WTC11 (cell line): ENCODE measurements around the gene RPUSD3. TPM values are rescaled to one million over a fixed set of nuclear protein-coding genes. Genes with fewer than 3 reads are reported as not detected.

Experiments used
- ATAC-seq: fragments of 200-7000 bp; cut with Tn5 transposase; 2 replicates; pipeline ENCODE4 v1.10.0; 2021; ENCODE audit warnings: mild to moderate bottlenecking, moderate library complexity
- CTCF ChIA-PET: fragments of 300-600 bp; sonication (Branson Sonifier 250); formaldehyde crosslinking; loops from one replicate; lab custom pipeline; 2021; ENCODE audit warnings: antibody characterized with exemption; lab: Charles Lee
- POLR2A ChIA-PET: fragments of 350-600 bp; sonication (Branson Sonifier 250); formaldehyde crosslinking; loops from one replicate; lab custom pipeline; 2021; ENCODE audit warnings: antibody characterized with exemption; lab: Charles Lee
- DNase-seq: peaks from one replicate; pipeline ENCODE4 v3.0.0; 2021; ENCODE audit warnings: low spot score
- H3K27ac Mint-ChIP-seq: 2 replicates; pipeline ENCODE4 v1.8.0; 2021; ENCODE audit warnings: mixed read lengths
- H3K27me3 Mint-ChIP-seq: 2 replicates; pipeline ENCODE4 v1.8.0; 2021; ENCODE audit warnings: low read depth, mild to moderate bottlenecking, moderate library complexity, mixed read lengths
- H3K36me3 Mint-ChIP-seq: 2 replicates; pipeline ENCODE4 v1.8.0; 2021; ENCODE audit warnings: mixed read lengths
- H3K4me1 Mint-ChIP-seq: 2 replicates; pipeline ENCODE4 v1.8.0; 2022; ENCODE audit warnings: mixed read lengths
- H3K4me3 Mint-ChIP-seq: 2 replicates; pipeline ENCODE4 v1.8.0; 2021; ENCODE audit warnings: mild to moderate bottlenecking, moderate library complexity, mixed read lengths
- H3K9me3 Mint-ChIP-seq: 2 replicates; pipeline ENCODE4 v1.8.0; 2021; ENCODE audit warnings: mixed read lengths
- CBFB ChIP-seq: sonication (generic); formaldehyde crosslinking; IDR thresholded peaks from 2 replicates; pipeline ENCODE4 v1.8.1; 2022; ENCODE audit warnings: mild to moderate bottlenecking, low read depth, missing genetic modification reagents
- CREM ChIP-seq: sonication (generic); formaldehyde crosslinking; IDR thresholded peaks from 2 replicates; pipeline ENCODE4 v1.8.1; 2022; ENCODE audit warnings: mild to moderate bottlenecking, missing genetic modification reagents, moderate library complexity
- ETV6 ChIP-seq: sonication (generic); formaldehyde crosslinking; IDR thresholded peaks from 2 replicates; pipeline ENCODE4 v1.8.1; 2022; ENCODE audit warnings: mild to moderate bottlenecking, missing genetic modification reagents
- FOXJ3 ChIP-seq: sonication (generic); formaldehyde crosslinking; IDR thresholded peaks from 2 replicates; pipeline ENCODE4 v1.9.0; 2021; ENCODE audit warnings: missing genetic modification reagents, mild to moderate bottlenecking, borderline replicate concordance
- GABPB1 ChIP-seq: sonication (generic); formaldehyde crosslinking; IDR thresholded peaks from 2 replicates; pipeline ENCODE4 v1.8.1; 2023; ENCODE audit warnings: mild to moderate bottlenecking, missing genetic modification reagents
- JUN ChIP-seq: sonication (generic); formaldehyde crosslinking; IDR thresholded peaks from 2 replicates; pipeline ENCODE4 v1.8.0; 2023; ENCODE audit warnings: mild to moderate bottlenecking, missing genetic modification reagents
- MXD4 ChIP-seq: fragments of 250-450 bp; sonication (Bioruptor Pico); IDR thresholded peaks from 2 replicates; pipeline ENCODE4 v1.8.0; 2021; ENCODE audit warnings: mild to moderate bottlenecking, moderate library complexity, borderline replicate concordance
- NFATC4 ChIP-seq: fragments of 250-450 bp; sonication (Bioruptor Pico); IDR thresholded peaks from 2 replicates; pipeline ENCODE4 v1.9.0; 2021; ENCODE audit warnings: mild to moderate bottlenecking
- RELA ChIP-seq: sonication (generic); formaldehyde crosslinking; IDR thresholded peaks from 2 replicates; pipeline ENCODE4 v1.8.1; 2022; ENCODE audit warnings: missing genetic modification reagents, mild to moderate bottlenecking, borderline replicate concordance
- SMAD4 ChIP-seq: sonication (generic); formaldehyde crosslinking; IDR thresholded peaks from 2 replicates; pipeline ENCODE4 v1.8.0; 2022; ENCODE audit warnings: mild to moderate bottlenecking, missing genetic modification reagents
- TEAD4 ChIP-seq: sonication (generic); formaldehyde crosslinking; IDR thresholded peaks from 2 replicates; pipeline ENCODE4 v1.8.0; 2022; ENCODE audit warnings: mild to moderate bottlenecking, missing genetic modification reagents
- ZNF219 ChIP-seq: sonication (generic); formaldehyde crosslinking; IDR thresholded peaks from 2 replicates; pipeline ENCODE4 v1.8.0; 2023; ENCODE audit warnings: missing genetic modification reagents, mild to moderate bottlenecking, borderline replicate concordance
- ZNF232 ChIP-seq: sonication (generic); formaldehyde crosslinking; IDR thresholded peaks from 2 replicates; pipeline ENCODE4 v1.8.0; 2022; ENCODE audit warnings: mild to moderate bottlenecking, missing genetic modification reagents
- ZNF396 ChIP-seq: fragments of 250-450 bp; sonication (Bioruptor Pico); IDR thresholded peaks from 2 replicates; pipeline ENCODE4 v1.8.0; 2021; ENCODE audit warnings: mild to moderate bottlenecking, moderate library complexity, borderline replicate concordance
- total RNA-seq: library from RNA; stranded (reverse); gene quantifications from 3 replicates; pipeline ENCODE4 v1.2.3, GENCODE V29; 2021
- TF ChIP-seq, protein P1 (sequence below): fragments of 250-450 bp; sonication (Bioruptor Pico); IDR thresholded peaks from 2 replicates; pipeline ENCODE4 v1.8.0; 2021; ENCODE audit warnings: mild to moderate bottlenecking
- TF ChIP-seq, protein P2 (sequence below): sonication (generic); formaldehyde crosslinking; conservative IDR thresholded peaks from 2 replicates; pipeline ENCODE4 v1.8.1; 2022; ENCODE audit warnings: mild to moderate bottlenecking, missing genetic modification reagents
- TF ChIP-seq, protein P3 (sequence below): fragments of 250-450 bp; sonication (Bioruptor Pico); IDR thresholded peaks from 2 replicates; pipeline ENCODE4 v1.9.0; 2021; ENCODE audit warnings: mild to moderate bottlenecking, borderline replicate concordance
- TF ChIP-seq, protein P4 (sequence below): sonication (generic); formaldehyde crosslinking; IDR thresholded peaks from 2 replicates; pipeline ENCODE4 v1.8.1; 2022; ENCODE audit warnings: low read depth, missing genetic modification reagents, borderline replicate concordance
- TF ChIP-seq, protein P5 (sequence below): sonication (generic); formaldehyde crosslinking; conservative IDR thresholded peaks from 2 replicates; pipeline ENCODE4 v1.8.1; 2023; ENCODE audit warnings: mild to moderate bottlenecking, low read depth, missing genetic modification reagents, moderate library complexity
- TF ChIP-seq, protein P6 (sequence below): fragments of 250-450 bp; sonication (Bioruptor Pico); conservative IDR thresholded peaks from 2 replicates; pipeline ENCODE4 v1.9.0; 2021; ENCODE audit warnings: mild to moderate bottlenecking

RPUSD3 gene
- total RNA-seq, 1 experiment from 2014 or later: 95.5 TPM

DNA sequence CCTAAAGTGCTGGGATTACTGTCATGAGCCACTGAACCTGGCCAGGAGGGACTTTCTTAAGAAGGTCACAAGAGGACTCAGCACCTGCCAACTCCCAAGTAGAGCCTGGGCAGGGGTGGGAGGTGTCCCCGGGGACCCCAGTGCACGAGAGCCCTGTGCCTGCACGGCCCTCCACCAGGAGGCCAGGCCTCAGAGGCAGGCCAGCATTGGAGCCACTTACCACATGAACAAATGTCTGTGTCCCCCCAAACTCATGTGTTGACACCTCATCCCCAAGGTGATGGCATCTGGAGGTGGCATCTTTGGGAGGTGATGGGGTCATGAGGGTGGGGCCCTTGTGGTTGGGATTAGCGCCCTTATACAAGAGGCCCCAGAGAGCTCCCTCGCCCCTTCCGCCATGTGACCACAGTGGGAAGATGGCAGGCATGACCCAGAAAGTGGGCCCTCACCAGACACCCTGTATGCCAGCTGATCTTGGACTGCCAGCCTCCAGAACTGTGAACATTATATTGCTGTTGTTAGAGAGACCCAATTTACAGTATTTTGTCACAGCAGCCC is 3.2 kb upstream of the RPUSD3 start:
- H3K27me3 Mint-ChIP-seq: no peaks in the 10 kb centered on the region
- POLR2A ChIA-PET: no interaction called here
- no peak overlapping the region for H3K4me3 Mint-ChIP-seq
- DNase-seq: no peak
- CTCF ChIA-PET: interaction anchor here (0.8 to 1.3 kb wide), 2 partner anchors 11 to 86 kb away, joined by 3 to 4 read pairs; no protein-coding TSS in a partner anchor
- H3K27ac Mint-ChIP-seq: no peak overlapping the region
- ATAC-seq: no peak
- TF ChIP-seq ZNF219 (no peak), FOXJ3 (CRISPR knock-in tag) (no peak), JUN (CRISPR knock-in tag) (no peak), CBFB (CRISPR knock-in tag) (no peak), CREM (CRISPR knock-in tag) (no peak), ETV6 (no peak)
- TF ChIP-seq, protein P1, sequence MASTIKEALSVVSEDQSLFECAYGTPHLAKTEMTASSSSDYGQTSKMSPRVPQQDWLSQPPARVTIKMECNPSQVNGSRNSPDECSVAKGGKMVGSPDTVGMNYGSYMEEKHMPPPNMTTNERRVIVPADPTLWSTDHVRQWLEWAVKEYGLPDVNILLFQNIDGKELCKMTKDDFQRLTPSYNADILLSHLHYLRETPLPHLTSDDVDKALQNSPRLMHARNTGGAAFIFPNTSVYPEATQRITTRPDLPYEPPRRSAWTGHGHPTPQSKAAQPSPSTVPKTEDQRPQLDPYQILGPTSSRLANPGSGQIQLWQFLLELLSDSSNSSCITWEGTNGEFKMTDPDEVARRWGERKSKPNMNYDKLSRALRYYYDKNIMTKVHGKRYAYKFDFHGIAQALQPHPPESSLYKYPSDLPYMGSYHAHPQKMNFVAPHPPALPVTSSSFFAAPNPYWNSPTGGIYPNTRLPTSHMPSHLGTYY (CRISPR knock-in tag): no peak
- TF ChIP-seq, protein P2, sequence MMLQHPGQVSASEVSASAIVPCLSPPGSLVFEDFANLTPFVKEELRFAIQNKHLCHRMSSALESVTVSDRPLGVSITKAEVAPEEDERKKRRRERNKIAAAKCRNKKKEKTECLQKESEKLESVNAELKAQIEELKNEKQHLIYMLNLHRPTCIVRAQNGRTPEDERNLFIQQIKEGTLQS (CRISPR knock-in tag): no peak
- peaks cover 6% of the 10 kb centered on the region for H3K36me3 Mint-ChIP-seq
- no peaks in the 10 kb centered on the region for H3K9me3 Mint-ChIP-seq
- peaks cover 9% of the 10 kb centered on the region for H3K4me1 Mint-ChIP-seq

DNA sequence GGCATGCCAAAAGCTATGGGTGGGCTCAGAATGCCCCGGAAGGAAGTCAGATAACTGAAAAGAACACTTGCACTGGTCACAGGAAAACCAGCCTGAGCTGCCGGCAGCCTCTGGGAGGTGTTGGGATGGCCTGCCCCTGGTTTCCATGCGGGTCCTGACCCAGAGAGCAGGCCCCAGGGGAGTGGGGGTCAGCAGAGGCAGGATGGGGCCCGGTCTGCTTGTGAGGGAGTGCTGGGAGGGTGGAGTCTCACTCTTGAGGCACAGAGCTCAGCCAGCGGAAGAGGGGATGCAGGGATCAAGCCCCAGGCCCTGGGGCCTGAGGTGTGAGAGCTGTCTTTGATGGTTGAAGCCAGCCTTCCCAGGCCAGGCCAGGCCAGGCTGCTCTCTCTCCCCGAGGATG is 2.4 kb upstream of the RPUSD3 start:
- no peaks in the 10 kb centered on the region for H3K27me3 Mint-ChIP-seq
- ChIA-PET CTCF (interaction anchor here (0.8 to 1.3 kb wide), 2 partner anchors 12 to 86 kb away, joined by 3 to 4 read pairs; no protein-coding TSS in a partner anchor), POLR2A (no interaction called here)
- H3K36me3 Mint-ChIP-seq: peaks cover 13% of the 10 kb centered on the region
- peaks cover 9% of the 10 kb centered on the region for H3K4me1 Mint-ChIP-seq
- DNase-seq: no peak
- H3K9me3 Mint-ChIP-seq: no peaks in the 10 kb centered on the region
- ATAC-seq: no peak
- no peak overlapping the region for H3K27ac Mint-ChIP-seq
- no peak overlapping the region for H3K4me3 Mint-ChIP-seq
- no peak for TF ChIP-seq SMAD4 (CRISPR knock-in tag)
- TF ChIP-seq GABPB1 (CRISPR knock-in tag): no peak
- TF ChIP-seq, protein P3, sequence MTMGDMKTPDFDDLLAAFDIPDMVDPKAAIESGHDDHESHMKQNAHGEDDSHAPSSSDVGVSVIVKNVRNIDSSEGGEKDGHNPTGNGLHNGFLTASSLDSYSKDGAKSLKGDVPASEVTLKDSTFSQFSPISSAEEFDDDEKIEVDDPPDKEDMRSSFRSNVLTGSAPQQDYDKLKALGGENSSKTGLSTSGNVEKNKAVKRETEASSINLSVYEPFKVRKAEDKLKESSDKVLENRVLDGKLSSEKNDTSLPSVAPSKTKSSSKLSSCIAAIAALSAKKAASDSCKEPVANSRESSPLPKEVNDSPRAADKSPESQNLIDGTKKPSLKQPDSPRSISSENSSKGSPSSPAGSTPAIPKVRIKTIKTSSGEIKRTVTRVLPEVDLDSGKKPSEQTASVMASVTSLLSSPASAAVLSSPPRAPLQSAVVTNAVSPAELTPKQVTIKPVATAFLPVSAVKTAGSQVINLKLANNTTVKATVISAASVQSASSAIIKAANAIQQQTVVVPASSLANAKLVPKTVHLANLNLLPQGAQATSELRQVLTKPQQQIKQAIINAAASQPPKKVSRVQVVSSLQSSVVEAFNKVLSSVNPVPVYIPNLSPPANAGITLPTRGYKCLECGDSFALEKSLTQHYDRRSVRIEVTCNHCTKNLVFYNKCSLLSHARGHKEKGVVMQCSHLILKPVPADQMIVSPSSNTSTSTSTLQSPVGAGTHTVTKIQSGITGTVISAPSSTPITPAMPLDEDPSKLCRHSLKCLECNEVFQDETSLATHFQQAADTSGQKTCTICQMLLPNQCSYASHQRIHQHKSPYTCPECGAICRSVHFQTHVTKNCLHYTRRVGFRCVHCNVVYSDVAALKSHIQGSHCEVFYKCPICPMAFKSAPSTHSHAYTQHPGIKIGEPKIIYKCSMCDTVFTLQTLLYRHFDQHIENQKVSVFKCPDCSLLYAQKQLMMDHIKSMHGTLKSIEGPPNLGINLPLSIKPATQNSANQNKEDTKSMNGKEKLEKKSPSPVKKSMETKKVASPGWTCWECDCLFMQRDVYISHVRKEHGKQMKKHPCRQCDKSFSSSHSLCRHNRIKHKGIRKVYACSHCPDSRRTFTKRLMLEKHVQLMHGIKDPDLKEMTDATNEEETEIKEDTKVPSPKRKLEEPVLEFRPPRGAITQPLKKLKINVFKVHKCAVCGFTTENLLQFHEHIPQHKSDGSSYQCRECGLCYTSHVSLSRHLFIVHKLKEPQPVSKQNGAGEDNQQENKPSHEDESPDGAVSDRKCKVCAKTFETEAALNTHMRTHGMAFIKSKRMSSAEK (CRISPR knock-in tag): no peak
- TF ChIP-seq, protein P4, sequence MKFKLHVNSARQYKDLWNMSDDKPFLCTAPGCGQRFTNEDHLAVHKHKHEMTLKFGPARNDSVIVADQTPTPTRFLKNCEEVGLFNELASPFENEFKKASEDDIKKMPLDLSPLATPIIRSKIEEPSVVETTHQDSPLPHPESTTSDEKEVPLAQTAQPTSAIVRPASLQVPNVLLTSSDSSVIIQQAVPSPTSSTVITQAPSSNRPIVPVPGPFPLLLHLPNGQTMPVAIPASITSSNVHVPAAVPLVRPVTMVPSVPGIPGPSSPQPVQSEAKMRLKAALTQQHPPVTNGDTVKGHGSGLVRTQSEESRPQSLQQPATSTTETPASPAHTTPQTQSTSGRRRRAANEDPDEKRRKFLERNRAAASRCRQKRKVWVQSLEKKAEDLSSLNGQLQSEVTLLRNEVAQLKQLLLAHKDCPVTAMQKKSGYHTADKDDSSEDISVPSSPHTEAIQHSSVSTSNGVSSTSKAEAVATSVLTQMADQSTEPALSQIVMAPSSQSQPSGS: no peak

DNA sequence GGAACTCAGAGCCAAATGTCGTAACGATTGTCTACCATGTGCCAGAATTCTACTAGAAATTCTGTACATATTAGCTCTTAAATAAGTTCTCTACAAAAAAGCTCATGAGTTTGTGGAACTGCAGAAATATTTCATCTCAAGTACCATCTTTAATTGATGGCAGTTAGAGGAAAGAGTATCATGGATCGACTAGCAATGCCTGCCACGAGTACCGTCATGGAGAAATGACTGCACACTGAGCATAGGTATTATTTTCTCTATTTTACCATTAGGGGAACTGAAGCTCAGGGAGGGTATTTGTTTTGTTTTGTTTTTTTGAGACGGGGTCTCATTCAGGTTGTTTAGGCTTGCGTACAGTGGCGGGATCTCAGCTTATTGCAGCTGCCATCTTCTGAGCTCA is 2.8 kb downstream of the RPUSD3 start:
- Mint-ChIP-seq H3K27me3 (no peaks in the 10 kb centered on the region), H3K9me3 (no peaks in the 10 kb centered on the region), H3K36me3 (peaks cover 24% of the 10 kb centered on the region), H3K27ac (no peak overlapping the region), H3K4me3 (no peak overlapping the region), H3K4me1 (peaks cover 6% of the 10 kb centered on the region)
- ChIA-PET POLR2A (no interaction called here), CTCF (interaction anchor here (0.6 to 1.5 kb wide), 2 partner anchors 49 to 91 kb away, joined by 3 to 4 read pairs; no protein-coding TSS in a partner anchor)
- DNase-seq (no peak), ATAC-seq (no peak)
- TF ChIP-seq, protein P5, sequence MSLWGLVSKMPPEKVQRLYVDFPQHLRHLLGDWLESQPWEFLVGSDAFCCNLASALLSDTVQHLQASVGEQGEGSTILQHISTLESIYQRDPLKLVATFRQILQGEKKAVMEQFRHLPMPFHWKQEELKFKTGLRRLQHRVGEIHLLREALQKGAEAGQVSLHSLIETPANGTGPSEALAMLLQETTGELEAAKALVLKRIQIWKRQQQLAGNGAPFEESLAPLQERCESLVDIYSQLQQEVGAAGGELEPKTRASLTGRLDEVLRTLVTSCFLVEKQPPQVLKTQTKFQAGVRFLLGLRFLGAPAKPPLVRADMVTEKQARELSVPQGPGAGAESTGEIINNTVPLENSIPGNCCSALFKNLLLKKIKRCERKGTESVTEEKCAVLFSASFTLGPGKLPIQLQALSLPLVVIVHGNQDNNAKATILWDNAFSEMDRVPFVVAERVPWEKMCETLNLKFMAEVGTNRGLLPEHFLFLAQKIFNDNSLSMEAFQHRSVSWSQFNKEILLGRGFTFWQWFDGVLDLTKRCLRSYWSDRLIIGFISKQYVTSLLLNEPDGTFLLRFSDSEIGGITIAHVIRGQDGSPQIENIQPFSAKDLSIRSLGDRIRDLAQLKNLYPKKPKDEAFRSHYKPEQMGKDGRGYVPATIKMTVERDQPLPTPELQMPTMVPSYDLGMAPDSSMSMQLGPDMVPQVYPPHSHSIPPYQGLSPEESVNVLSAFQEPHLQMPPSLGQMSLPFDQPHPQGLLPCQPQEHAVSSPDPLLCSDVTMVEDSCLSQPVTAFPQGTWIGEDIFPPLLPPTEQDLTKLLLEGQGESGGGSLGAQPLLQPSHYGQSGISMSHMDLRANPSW (CRISPR knock-in tag): no peak
- no peak for TF ChIP-seq MXD4 (CRISPR knock-in tag)
- no peak for TF ChIP-seq TEAD4 (CRISPR knock-in tag)
- no peak for TF ChIP-seq NFATC4 (CRISPR knock-in tag)
- TF ChIP-seq ZNF232 (CRISPR knock-in tag): no peak
- TF ChIP-seq, protein P6, sequence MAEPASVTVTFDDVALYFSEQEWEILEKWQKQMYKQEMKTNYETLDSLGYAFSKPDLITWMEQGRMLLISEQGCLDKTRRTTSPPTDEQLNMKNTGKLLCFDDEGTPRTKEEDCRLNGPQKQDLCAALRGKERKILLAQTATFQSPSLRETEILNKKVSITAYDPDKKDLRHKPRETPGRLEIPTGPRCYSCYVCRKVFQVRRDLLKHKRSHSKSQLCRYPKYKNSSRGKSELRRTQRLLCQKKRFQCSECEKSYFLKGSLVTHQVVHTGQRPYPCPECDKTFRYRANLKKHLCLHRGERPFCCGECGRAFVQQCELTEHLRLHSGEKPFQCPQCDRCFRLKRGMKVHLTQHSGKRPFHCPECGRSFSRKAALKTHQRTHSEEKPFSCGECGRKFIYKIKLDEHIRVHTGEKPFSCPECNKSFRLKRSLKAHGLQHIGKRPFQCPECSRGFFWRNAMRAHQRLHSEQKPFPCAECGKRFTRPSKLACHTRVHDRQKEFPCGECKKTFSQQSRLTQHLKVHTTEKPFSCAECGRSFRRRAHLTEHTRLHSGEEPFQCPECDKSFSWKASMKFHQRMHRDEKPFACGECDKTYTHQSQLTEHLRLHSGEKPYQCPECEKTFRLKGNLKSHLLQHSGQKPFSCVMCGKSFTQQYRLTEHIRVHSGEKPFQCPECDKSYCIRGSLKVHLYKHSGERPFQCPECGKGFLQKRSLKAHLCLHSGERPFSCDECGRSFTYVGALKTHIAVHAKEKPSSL (CRISPR knock-in tag): no peak
- no peak for TF ChIP-seq ZNF396 (CRISPR knock-in tag)
- no peak for TF ChIP-seq RELA (CRISPR knock-in tag)
